SH-SY5Y (cell line): ENCODE measurements around the gene SECTM1.

Experiments used
- GATA2 ChIP-seq: IDR thresholded peaks from 2 replicates; pipeline ENCODE4 v1.6.1; 2011; ENCODE audit warnings: mild to moderate bottlenecking, low read depth, low read length
- GATA3 ChIP-seq: IDR thresholded peaks from 2 replicates; pipeline ENCODE4 v1.6.1; 2011; ENCODE audit warnings: low read depth, mild to moderate bottlenecking, low read length, moderate library complexity

Gene SECTM1

GRCh38 chr17:82297280-82297713 is 36.3 kb downstream of the SECTM1 start:
- TF ChIP-seq GATA3, result no peak
- no peak for TF ChIP-seq GATA2

- no peak for TF ChIP-seq GATA3
- TF ChIP-seq GATA2, result no peak
These were observed 36.9 kb downstream of the SECTM1 start for GRCh38 chr17:82296511-82297279.

- TF ChIP-seq GATA2, result no peak
- TF ChIP-seq GATA3, result no peak
These were observed 38.1 kb downstream of the SECTM1 start for GRCh38 chr17:82295472-82295814.

DNA sequence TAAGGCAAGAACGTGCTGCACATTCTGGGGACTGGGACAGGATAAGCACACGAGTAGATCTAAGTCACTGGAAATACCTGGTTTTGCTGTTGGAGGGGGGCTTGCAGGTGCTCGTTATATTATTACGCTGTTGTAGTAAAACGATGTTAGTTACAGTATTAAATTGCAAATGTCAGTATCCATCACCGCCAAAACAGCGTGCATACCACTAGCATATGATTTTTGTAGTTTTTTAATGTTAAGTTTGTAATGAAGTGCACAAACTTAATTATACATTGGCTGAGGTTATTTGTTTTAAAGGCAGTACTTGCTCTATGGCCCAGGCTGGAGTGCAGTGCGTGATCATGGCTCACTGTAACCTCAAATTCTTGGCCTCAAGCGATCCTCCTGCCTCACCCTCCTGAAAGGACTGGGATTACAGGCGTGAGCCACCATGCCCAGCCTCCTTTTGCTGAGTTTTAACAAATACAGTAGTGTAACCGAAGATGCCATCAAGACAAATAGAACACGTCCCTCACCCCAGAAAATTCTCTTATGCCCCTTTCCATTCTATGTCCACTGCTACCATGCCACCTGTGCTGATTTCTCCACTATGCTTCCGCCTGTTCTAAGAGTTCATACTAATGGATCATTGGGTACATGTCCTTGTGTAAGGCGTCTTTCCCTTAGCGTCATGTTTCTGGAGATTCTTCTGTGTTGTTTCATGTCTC is 39.3 kb downstream of the SECTM1 start:
- TF ChIP-seq GATA3 (no peak), GATA2 (no peak)

- TF ChIP-seq GATA2 (no peak), GATA3 (no peak)
These were observed 41.1 kb downstream of the SECTM1 start for GRCh38 chr17:82292251-82293154.

DNA sequence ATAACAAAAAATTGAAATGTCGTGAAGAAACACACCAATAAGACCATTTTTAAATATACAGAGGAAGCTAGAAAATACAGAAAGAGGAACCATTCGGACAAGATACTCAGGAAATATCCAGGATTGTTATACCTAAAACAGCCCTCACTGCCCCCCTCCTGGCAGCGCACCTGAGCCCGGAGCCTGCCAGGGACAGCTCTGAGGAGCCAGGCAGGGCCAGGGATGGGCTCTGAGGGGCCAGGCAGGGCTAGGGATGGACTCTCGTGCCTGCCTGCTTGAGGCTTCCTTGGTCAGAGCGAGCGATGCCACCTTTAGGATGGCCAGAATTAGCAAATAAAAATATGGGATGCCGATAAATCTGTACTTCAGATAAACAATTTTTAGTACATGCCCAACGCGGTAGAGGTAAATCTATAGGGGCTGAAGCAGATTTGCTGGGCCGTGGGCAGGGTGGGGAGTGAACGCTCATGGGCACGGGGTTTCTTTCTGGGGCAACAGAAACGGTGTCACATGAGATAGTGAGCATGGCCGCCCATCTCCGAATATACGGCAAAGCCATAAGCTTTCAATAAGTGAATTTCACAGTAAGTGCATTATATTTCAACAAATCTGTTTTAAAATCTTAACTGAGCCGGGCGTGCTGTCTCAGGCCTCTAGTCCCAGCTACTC is 41.9 kb downstream of the SECTM1 start:
- no peak for TF ChIP-seq GATA3
- no peak for TF ChIP-seq GATA2

- no peak for TF ChIP-seq GATA2
- no peak for TF ChIP-seq GATA3
These were observed 45.4 kb downstream of the SECTM1 start for GRCh38 chr17:82287868-82288801.

GRCh38 chr17:82287013-82287867 is 46.3 kb downstream of the SECTM1 start:
- TF ChIP-seq GATA3, result no peak
- TF ChIP-seq GATA2, result no peak

GRCh38 chr17:82285141-82285540 is 48.4 kb downstream of the SECTM1 start:
- TF ChIP-seq GATA3 (no peak), GATA2 (no peak)

DNA sequence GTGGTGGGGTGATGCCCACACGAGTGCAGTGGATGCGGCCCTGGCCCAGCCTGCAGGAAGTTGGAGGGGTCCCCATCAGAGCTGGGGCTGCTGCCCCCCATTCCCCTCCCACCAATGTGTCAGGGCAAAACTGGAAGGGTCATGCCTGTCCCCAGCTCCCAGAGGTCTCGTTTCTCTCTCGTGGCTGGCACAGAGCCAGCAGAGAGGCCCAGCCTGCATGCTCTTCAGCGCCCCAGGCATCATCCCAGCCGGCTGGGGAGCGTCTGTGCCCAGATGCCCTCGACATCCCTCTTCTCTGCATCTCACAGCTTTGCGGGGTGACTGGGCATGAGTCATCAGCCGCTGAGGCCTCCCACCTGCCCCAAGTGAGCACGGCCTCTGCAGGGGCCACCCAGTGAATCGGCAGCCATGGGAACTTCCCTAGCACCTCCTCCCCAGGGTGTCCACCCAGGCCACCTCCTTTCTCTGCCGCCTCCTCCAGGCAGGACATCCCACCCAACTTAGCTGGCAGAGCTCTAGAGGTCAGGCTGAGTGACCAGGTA is 50.3 kb downstream of the SECTM1 start:
- TF ChIP-seq GATA3 (no peak), GATA2 (no peak)

GRCh38 chr17:82282239-82283207 is 51.0 kb downstream of the SECTM1 start:
- TF ChIP-seq GATA3 (no peak), GATA2 (no peak)
